ENCODE measurements around the gene PSIP1. TPM values are rescaled to one million over a fixed set of nuclear protein-coding genes. Genes with fewer than 3 reads are reported as not detected.

PSIP1 gene
- total RNA-seq, 1 experiment from 2014 or later, result 99.1 TPM

- no peak for TF ChIP-seq ZNF274 (IDR thresholded peaks at IDR 0.05; ENCODE audit: low read depth, low read length)
- peak; percentile 30 for TF ChIP-seq ZBTB33 (IDR thresholded peaks at IDR 0.05; ENCODE audit: extremely low read depth, insufficient replicate concordance, low read length)
- TF ChIP-seq SIN3A (IDR thresholded peaks at IDR 0.05; ENCODE audit: low read depth), result peak; percentile 60; the same call in 1 of the 2 replicates
Measured at GRCh38 chr9:15510789-15511575, at the start of gene PSIP1 (continued).

GRCh38 chr9:15553528-15553898, 42.7 kb upstream of the PSIP1 start:
- no peaks in the 10 kb centered on the region for H3K79me2 ChIP-seq (ENCODE audit: insufficient read depth, low read length)
- H3K27me3 ChIP-seq (ENCODE audit: insufficient read depth, low read length), result no peaks in the 10 kb centered on the region
- intact Hi-C loops (cut with micrococcal nuclease), result loop anchor here (2.0 to 5.0 kb wide), 2 partner anchors 41 to 53 kb away; partner anchors contain the start of gene PSIP1
- DNase-seq (ENCODE audit: low read depth, low spot score) (no peak), ATAC-seq (no peak; the same call in 1 of the 2 replicates)
- H3K9me2 ChIP-seq (ENCODE audit: insufficient read depth), result no peaks in the 10 kb centered on the region
- ChIA-PET RAD21 (ENCODE audit: low non-redundant PET in 1 of 2, low total read pairs in 2 of 2, uncharacterized antibody in 2 of 2, unreplicated experiment in 2 of 2) (interaction anchor here in 1 of 2 experiments (0.6 to 0.9 kb wide), 2 partner anchors 30 to 53 kb away, joined by 3 to 5 read pairs; no protein-coding TSS in a partner anchor), POLR2A (interaction anchor here (1.2 kb wide), 1 partner anchor 41 kb away, joined by 4 read pairs; no protein-coding TSS in a partner anchor), CTCF (interaction anchor here (1.5 kb wide), 1 partner anchor 54 kb away, joined by 19 read pairs; no protein-coding TSS in a partner anchor)
- peak overlapping the region; percentile 60 for H3K9ac ChIP-seq (ENCODE audit: low read length)
- peak overlapping the region; percentile 64 to 72 for H3K4me3 ChIP-seq (replicated peaks in 1 of 2; ENCODE audit: low read depth in 1 of 2, low read length in 2 of 2)
- H3K9me3 ChIP-seq (ENCODE audit: control insufficient read depth in 1 of 2, insufficient read depth in 1 of 2, low read depth in 1 of 2, low read length in 2 of 2), result no peaks in the 10 kb centered on the region
- H3K4me2 ChIP-seq (ENCODE audit: low read length), result peak overlapping the region; percentile 92
- no TSS peak for BruUV-seq (replicated peaks)
- H3K27ac ChIP-seq (ENCODE audit: low read depth, low read length), result peak overlapping the region; percentile 71
- H2AFZ ChIP-seq (ENCODE audit: low read depth, low read length, poor library complexity, severe bottlenecking), result peak overlapping the region; percentile 87
- peaks cover 5 to 22% of the 10 kb centered on the region in 2 experiments; a peak in 3 of 4 replicates for H3K4me1 ChIP-seq (ENCODE audit: control insufficient read depth in 1 of 2, insufficient read depth in 2 of 2, low read length in 2 of 2)
- no peaks in the 10 kb centered on the region for H3K36me3 ChIP-seq (ENCODE audit: control insufficient read depth in 1 of 2, insufficient read depth in 2 of 2, low read length in 2 of 2)
- H4K20me1 ChIP-seq (ENCODE audit: insufficient read depth), result no peaks in the 10 kb centered on the region
- TF ChIP-seq SP1 (IDR thresholded peaks at IDR 0.05; ENCODE audit: low read depth) (no peak), FOSL1 (IDR thresholded peaks at IDR 0.05; ENCODE audit: low read depth) (no peak), JUND (IDR thresholded peaks at IDR 0.05) (no peak), ZBTB33 (IDR thresholded peaks at IDR 0.05; ENCODE audit: extremely low read depth, insufficient replicate concordance, low read length) (no peak), TCF7L2 (IDR thresholded peaks at IDR 0.05; ENCODE audit: borderline replicate concordance, extremely low read depth, insufficient read depth, insufficient read length) (no peak), POLR2AphosphoS5 (IDR thresholded peaks at IDR 0.05; ENCODE audit: low read depth, low read length) (no peak), ZNF274 (IDR thresholded peaks at IDR 0.05; ENCODE audit: low read depth, low read length) (no peak), SRF (IDR thresholded peaks at IDR 0.05; ENCODE audit: low read depth) (no peak), ATF3 (IDR thresholded peaks at IDR 0.05) (no peak), YY1 (IDR thresholded peaks at IDR 0.05; ENCODE audit: extremely low read depth, insufficient replicate concordance, low read depth, low read length) (no peak)
